Activated CD8-positive, alpha-beta memory T cell treated with anti-CD3 and anti-CD28 coated beads, Interleukin-2, amount 10 ng/mL, durations not matched to agents 7 days and 5 days (primary cell): Measurements from ENCODE around the gene CRACR2A. TPM values are rescaled to one million over a fixed set of nuclear protein-coding genes. Genes with fewer than 3 reads are reported as not detected.

ENCODE experiments used
- ATAC-seq: fragments of 150-1000 bp; cut with Tn5 transposase; one replicate; pipeline ENCODE4 v1.10.0; 2021; ENCODE audit warnings: moderate library complexity
- CTCF ChIA-PET: fragments of 350-600 bp; sonication (Branson Sonifier 250); formaldehyde crosslinking; loops from one replicate; lab custom pipeline; 2021; ENCODE audit warnings: antibody characterized with exemption; lab: Charles Lee
- DNase-seq: peaks from one replicate; pipeline ENCODE4 v3.0.0-alpha.2; 2020
- H3K27ac Mint-ChIP-seq: one replicate; pipeline ENCODE4 v1.8.0; 2021; ENCODE audit warnings: mild to moderate bottlenecking, mixed read lengths
- H3K27me3 Mint-ChIP-seq: one replicate; pipeline ENCODE4 v1.8.0; 2021; ENCODE audit warnings: mixed read lengths
- H3K36me3 Mint-ChIP-seq: one replicate; pipeline ENCODE4 v1.8.0; 2021; ENCODE audit warnings: mild to moderate bottlenecking, mixed read lengths
- H3K4me1 Mint-ChIP-seq: one replicate; pipeline ENCODE4 v1.8.0; 2021; ENCODE audit warnings: mixed read lengths
- H3K4me3 Mint-ChIP-seq: one replicate; pipeline ENCODE4 v1.8.0; 2021; ENCODE audit warnings: mild to moderate bottlenecking, moderate library complexity, mixed read lengths
- H3K9me3 Mint-ChIP-seq: one replicate; pipeline ENCODE4 v1.8.0; 2022; ENCODE audit warnings: low read depth, mixed read lengths
- total RNA-seq, 2 experiments: library from RNA; stranded (reverse); gene quantifications; one replicate each; pipeline ENCODE4 v1.2.3, GENCODE V29; 2021

CRACR2A gene
- total RNA-seq, 2 experiments from 2014 or later: 36.5 to 52.0 TPM

DNA sequence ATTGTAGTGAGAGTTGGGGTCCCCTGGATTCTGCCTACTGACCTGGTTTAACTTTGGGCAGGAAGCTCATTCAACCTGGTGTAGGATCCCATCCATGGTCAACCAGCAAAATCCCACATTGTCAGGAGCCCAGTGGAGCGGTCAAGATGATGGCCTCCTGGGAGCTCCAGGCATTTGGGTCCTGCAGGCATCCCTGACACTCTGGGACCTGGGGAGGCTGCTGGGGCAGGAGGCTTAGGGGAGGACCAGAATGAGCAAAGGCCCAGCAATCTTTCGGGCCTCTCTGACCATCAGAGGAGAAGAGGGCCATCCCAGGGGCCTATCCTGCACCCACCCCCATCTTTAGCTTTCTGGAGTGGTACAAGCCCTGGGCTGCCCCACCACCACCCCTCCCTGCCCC lies 157.9 kb downstream of the CRACR2A start:
- Mint-ChIP-seq H3K4me3 (no peak overlapping the region), H3K4me1 (no peaks in the 10 kb centered on the region), H3K36me3 (no peaks in the 10 kb centered on the region), H3K27ac (no peak overlapping the region), H3K27me3 (peaks cover 2% of the 10 kb centered on the region), H3K9me3 (no peaks in the 10 kb centered on the region)
- CTCF ChIA-PET: interaction anchor here (1.4 kb wide), 1 partner anchor 150 kb away, joined by 3 read pairs; no protein-coding TSS in a partner anchor
- DNase-seq (no peak), ATAC-seq (no peak)

DNA sequence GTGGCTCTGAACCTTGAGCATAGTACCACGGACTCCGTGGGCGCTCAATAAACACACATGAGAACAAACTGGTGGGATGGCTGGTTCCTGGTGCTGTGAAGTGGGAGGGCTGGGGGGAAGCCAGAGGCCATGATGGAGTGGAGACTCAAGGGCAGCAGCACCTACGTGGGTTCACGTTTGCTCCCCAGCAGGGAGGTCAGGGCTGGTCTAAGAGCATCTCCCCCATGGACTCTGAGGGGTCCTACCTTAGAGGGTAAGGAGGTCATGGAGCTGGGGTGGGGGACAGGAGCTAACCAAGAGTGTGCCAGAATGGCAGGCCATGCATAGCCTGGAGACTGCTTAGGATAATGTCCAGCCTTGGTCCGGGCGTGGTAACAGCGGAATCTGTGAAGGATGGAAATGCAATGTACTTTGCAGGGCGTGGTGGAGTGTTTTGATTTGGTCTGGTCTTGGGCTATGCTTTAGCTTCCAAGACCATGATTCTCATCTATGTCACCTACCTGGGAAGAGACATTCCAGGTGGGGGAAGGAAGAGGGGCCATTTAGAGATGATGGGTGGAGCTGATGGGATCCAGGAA lies 158.9 kb downstream of the CRACR2A start:
- Mint-ChIP-seq H3K4me3 (no peak overlapping the region), H3K9me3 (no peaks in the 10 kb centered on the region), H3K27ac (no peak overlapping the region), H3K27me3 (peaks cover 7% of the 10 kb centered on the region), H3K4me1 (no peaks in the 10 kb centered on the region), H3K36me3 (no peaks in the 10 kb centered on the region)
- DNase-seq (no peak), ATAC-seq (no peak)
- CTCF ChIA-PET: interaction anchor here (1.4 kb wide), 1 partner anchor 149 kb away, joined by 3 read pairs; no protein-coding TSS in a partner anchor

DNA sequence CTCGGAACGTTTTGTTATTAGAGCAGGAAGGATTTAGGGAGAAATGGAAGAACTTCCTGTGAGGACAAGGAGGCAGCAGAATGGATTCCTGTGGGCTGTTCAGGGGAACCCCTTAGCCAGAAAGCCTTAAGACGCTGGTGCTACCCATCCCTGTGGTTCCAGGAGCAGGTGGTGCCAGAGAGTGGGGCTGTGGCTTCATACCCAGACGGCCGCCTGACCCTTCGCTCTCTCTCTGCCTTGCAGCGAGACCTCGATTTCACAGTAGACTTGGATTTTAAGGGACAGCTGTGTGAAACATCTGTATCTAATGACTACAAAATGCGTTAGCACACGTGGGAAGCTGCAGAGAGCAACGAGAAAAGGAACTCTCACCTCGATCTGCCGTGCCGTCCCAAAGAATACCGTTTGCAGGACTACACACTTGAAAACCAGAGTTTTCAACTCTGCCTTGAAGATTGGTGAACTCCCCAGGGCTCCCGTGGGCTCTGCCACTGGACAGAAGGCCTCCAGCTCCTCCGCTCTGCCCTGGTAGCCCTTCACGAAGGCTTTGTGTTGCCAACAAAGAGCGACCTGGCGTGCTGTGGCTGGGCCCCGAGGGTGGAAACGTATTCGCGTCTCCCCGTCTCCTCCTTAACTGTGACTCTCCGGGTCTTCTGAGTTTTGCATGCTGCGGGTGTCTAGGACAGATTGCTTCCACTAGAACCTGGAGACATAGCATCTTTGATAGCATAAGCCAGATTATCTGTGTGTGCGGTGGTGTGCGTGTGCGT lies 159.9 kb downstream of the CRACR2A start:
- H3K4me1 Mint-ChIP-seq: no peaks in the 10 kb centered on the region
- CTCF ChIA-PET: no interaction called here
- no peak overlapping the region for H3K4me3 Mint-ChIP-seq
- no peak for DNase-seq
- no peaks in the 10 kb centered on the region for H3K36me3 Mint-ChIP-seq
- no peaks in the 10 kb centered on the region for H3K9me3 Mint-ChIP-seq
- H3K27me3 Mint-ChIP-seq: peaks cover 8% of the 10 kb centered on the region
- ATAC-seq: no peak
- no peak overlapping the region for H3K27ac Mint-ChIP-seq

DNA sequence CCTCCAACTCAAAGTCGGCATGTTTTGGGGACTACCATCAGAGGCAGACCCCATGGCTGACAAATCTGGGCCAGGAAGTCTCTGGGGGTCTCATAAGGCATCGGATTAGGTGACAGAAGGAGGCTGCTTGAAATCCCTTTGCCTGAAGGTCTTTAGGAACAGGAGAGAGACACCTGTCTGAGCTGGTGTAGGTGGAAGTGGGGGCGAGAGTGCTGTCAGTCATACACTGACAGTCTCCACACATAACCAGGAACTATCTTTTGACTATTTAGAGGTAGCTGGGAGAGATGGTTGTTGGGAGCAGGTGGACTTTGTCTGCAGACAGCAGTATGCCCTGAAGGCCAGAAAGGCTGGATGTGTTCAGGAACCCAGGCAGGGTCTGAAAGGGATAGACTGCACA lies 163.2 kb downstream of the CRACR2A start:
- Mint-ChIP-seq H3K27me3 (peaks cover 16% of the 10 kb centered on the region), H3K9me3 (no peaks in the 10 kb centered on the region), H3K4me1 (peaks cover 3% of the 10 kb centered on the region), H3K4me3 (no peak overlapping the region), H3K36me3 (no peaks in the 10 kb centered on the region), H3K27ac (no peak overlapping the region)
- DNase-seq (no peak), ATAC-seq (no peak)
- CTCF ChIA-PET: no interaction called here

DNA sequence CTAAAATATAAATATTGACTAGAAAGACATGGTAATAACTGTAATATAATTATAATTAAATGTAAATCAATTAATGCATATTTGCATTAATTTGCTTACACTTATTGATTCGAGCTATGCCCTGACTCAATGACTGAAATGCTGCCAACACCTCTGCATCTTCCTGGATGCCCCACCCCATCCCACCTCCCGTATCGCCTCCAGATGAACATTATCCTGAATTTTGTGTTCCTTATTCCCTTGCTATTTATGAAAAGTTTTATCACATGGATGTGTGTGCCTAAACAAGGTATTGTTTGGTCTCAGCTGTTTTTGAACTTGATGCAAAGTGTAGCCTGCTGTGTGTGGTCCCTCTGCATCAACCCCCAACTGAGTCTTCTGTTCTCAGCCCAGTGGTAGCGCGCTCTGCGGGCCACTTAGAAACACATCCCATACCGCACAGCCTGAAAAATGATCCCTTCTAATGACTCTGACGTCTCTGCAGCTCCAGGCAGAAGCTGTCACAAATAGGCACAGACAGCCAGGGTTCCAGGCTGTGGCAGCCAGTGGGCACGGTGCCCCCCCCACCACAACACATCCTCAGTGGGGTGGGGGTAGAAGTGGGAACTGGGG lies 165.4 kb downstream of the CRACR2A start:
- no peak for DNase-seq
- H3K27ac Mint-ChIP-seq: no peak overlapping the region
- peaks cover 19% of the 10 kb centered on the region for H3K27me3 Mint-ChIP-seq
- no peak overlapping the region for H3K4me3 Mint-ChIP-seq
- no peaks in the 10 kb centered on the region for H3K36me3 Mint-ChIP-seq
- ATAC-seq: no peak
- CTCF ChIA-PET: no interaction called here
- peaks cover 3% of the 10 kb centered on the region for H3K4me1 Mint-ChIP-seq
- H3K9me3 Mint-ChIP-seq: no peaks in the 10 kb centered on the region

DNA sequence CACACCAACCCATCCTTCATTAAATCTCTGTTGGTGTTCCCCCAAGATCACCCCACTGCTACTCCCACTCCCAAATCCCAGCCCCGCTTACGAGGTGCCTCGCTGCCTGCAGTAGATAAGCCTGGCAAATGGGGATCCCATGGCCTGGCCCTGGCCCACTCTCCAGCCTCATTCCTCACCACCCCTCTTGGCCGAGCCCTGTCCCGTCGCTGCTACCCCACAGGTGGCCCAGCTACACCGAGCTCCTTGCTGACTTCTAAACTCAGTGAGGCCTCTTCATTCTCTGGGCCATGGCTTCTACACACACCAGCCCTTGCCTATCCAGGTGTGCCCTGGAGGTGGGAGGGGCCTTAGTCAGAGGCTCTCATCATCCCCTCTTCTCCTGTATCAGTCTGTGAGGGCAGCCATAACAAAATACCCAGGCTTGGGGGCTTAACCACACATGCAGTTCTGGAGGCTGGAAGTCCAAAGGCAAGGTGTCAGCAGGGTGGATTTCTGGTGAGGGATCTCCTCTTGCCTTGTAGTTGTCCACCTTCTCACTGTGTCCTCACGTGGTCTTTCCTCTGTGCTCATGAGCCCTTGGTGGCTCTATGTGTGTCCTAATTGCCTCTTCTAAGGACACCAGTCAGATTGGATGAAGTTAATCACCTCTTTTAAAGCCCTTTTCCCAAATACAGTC lies 169.1 kb downstream of the CRACR2A start:
- H3K36me3 Mint-ChIP-seq: no peaks in the 10 kb centered on the region
- no peak for DNase-seq
- H3K4me1 Mint-ChIP-seq: peaks cover 3% of the 10 kb centered on the region
- no peak for ATAC-seq
- no peak overlapping the region for H3K4me3 Mint-ChIP-seq
- no peak overlapping the region for H3K27ac Mint-ChIP-seq
- CTCF ChIA-PET: no interaction called here
- H3K27me3 Mint-ChIP-seq: peaks cover 17% of the 10 kb centered on the region
- no peaks in the 10 kb centered on the region for H3K9me3 Mint-ChIP-seq

DNA sequence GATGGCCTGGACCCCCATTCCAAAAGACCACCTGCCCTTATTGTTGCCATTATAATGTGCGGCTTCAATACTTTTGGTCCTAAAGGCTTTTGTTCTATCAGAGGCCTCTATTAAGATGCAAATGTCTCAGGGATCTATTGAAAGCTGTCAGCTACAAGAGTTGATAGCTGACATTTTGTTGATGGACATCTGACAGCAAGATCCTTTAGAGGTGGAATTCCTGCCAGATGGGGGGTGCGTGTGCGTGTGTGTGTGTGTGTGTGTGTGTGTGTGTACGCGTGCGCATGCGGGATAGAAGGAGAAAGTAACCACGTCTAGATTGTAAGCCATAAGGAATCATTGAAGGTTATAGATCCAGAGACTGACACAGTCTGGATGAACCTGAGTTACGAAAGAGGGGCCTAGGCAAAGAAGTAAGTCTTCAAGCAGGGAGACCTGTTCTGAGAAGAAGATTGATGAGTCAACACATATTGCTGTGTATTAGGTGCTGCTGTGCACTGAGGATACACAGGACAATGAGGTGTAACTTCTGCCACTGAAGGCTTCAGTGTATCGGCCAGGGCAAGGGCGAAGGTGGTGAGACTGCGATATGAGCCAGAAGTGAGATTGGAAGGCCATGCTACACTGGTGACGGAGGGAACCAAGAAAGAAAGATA lies 172.7 kb downstream of the CRACR2A start:
- Mint-ChIP-seq H3K27me3 (peaks cover 12% of the 10 kb centered on the region), H3K27ac (no peak overlapping the region), H3K9me3 (no peaks in the 10 kb centered on the region), H3K36me3 (no peaks in the 10 kb centered on the region), H3K4me3 (no peak overlapping the region), H3K4me1 (no peaks in the 10 kb centered on the region)
- DNase-seq (no peak), ATAC-seq (no peak)
- CTCF ChIA-PET: no interaction called here

DNA sequence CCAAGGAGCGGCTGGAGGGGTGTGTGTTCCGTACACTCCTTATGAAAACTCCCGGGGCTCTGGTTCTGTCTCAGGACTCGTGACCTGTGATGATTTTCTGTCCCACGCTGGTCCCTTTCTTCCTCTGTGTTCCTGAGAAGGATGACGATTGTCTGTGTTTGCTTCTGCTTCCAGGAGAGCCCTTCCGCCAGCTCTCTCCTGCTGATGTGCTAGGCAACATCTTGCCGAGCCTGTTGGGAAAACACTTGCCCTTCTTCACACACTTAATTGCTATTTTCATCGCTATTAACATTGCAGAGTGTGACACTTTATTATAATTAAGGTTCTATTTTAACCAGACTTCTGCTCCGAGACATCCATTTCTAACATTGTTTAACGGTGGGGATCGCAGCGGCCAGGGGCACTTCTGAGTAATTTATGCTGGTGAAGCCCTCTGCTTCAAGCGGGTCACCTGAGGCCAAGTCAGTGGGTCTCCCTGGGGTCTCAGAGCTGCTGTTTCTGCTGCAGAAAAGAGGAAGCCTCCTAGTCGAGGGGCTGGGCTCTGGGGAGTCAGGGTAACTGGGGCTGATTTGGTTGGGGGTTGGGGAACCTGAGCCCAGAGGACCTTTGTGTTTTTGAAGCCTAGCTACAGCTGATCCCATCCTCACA lies 173.3 kb downstream of the CRACR2A start:
- no peaks in the 10 kb centered on the region for H3K36me3 Mint-ChIP-seq
- H3K4me3 Mint-ChIP-seq: no peak overlapping the region
- H3K27me3 Mint-ChIP-seq: peaks cover 8% of the 10 kb centered on the region
- no peaks in the 10 kb centered on the region for H3K4me1 Mint-ChIP-seq
- H3K27ac Mint-ChIP-seq: no peak overlapping the region
- H3K9me3 Mint-ChIP-seq: no peaks in the 10 kb centered on the region
- DNase-seq: no peak
- CTCF ChIA-PET: no interaction called here
- no peak for ATAC-seq

DNA sequence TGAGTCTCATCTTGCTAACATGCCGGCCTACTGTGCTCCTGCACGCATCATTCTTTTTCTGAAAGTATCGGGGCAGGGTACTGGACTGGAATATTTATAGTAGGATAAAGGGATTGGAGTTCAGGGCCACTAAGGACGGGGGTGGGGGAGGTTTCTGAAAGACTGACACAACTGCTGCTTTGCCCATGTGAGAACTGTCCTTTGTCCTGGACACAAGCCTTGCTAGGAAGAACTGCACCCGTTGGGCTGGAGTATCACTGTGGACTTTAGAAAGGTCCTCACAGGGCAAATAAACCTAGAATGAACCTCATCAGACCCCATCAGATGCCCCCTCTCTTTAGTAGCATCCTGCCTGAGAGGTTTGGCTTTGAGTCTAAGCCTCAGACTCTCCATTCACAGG lies 174.4 kb downstream of the CRACR2A start:
- CTCF ChIA-PET: no interaction called here
- Mint-ChIP-seq H3K36me3 (no peaks in the 10 kb centered on the region), H3K4me1 (no peaks in the 10 kb centered on the region), H3K27ac (no peak overlapping the region), H3K27me3 (peaks cover 6% of the 10 kb centered on the region), H3K9me3 (no peaks in the 10 kb centered on the region), H3K4me3 (no peak overlapping the region)
- ATAC-seq (no peak), DNase-seq (no peak)

DNA sequence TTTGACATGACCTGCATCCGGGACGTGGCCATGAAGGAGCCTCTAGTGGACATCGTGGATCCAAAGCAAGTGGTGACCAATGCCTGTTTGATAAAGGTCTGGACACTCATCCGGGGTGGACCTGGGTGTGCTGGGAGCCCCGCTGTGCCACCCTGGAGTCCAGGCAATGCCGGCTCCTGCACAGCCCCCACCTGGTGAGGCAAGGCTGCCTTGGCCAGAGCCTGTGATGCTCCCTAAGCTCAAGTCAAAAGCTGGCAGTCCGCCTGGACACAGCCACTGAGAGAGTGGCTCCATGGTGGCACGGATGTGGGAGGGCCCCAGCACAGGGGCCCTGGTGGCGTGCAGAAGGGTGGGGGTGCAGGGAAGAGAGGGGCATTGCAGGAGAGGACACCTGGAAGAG lies 176.0 kb downstream of the CRACR2A start:
- H3K4me3 Mint-ChIP-seq: no peak overlapping the region

DNA sequence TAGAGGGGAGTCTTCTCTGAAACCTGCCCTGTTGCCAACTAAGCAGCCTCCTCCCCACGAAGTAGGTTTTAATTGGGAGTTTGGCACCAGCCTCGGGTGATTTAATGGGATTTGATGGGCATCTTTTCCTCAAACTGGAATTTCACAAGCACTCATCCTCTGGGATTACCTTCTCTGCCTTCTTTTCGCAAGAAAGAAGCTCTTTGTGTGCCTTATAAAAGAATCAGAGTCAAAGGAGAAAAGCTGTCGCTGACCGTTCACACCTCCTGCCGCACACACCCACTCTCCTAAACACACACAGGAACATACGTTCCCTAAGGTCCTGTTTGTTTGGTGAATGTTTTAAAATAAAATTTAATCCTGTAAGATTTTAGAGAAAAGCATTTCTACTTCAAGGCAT lies 177.9 kb downstream of the CRACR2A start:
- no peaks in the 10 kb centered on the region for H3K9me3 Mint-ChIP-seq
- CTCF ChIA-PET: no interaction called here
- peaks cover 32% of the 10 kb centered on the region for H3K27me3 Mint-ChIP-seq
- ATAC-seq: no peak
- DNase-seq: no peak
- no peak overlapping the region for H3K27ac Mint-ChIP-seq
- no peak overlapping the region for H3K4me3 Mint-ChIP-seq
- no peaks in the 10 kb centered on the region for H3K4me1 Mint-ChIP-seq
- no peaks in the 10 kb centered on the region for H3K36me3 Mint-ChIP-seq

More for the DNA sequence above, 176.0 kb downstream of the CRACR2A start:
- ATAC-seq (no peak), DNase-seq (no peak)
- no peaks in the 10 kb centered on the region for H3K9me3 Mint-ChIP-seq
- peaks cover 19% of the 10 kb centered on the region for H3K27me3 Mint-ChIP-seq
- no peaks in the 10 kb centered on the region for H3K36me3 Mint-ChIP-seq
- CTCF ChIA-PET: interaction anchor here (1.3 kb wide), 1 partner anchor 277 kb away, joined by 5 read pairs; no protein-coding TSS in a partner anchor
- H3K27ac Mint-ChIP-seq: no peak overlapping the region
- H3K4me1 Mint-ChIP-seq: no peaks in the 10 kb centered on the region

DNA sequence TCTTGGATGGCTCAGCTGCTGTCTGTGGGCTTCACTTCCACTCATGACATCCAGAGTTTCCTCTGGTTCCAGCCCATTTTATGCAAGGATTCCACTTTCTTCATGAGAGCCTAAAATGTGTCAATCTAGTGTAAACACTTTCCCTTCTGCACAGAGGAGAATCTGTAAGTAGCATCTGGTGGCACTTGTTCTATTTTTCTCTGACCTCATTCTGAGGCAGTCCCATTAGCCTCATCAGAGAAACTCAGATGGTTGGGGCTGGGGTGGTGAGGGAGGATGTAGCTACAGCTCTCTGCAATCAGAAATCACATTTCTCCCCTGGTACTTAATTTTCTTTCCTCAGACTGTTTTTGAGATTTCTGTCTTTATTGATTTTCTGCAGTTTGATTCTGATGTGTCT lies 180.3 kb downstream of the CRACR2A start:
- Mint-ChIP-seq H3K9me3 (no peaks in the 10 kb centered on the region), H3K4me3 (no peak overlapping the region), H3K27me3 (peaks cover 32% of the 10 kb centered on the region), H3K4me1 (no peaks in the 10 kb centered on the region), H3K36me3 (no peaks in the 10 kb centered on the region), H3K27ac (no peak overlapping the region)
- ATAC-seq (no peak), DNase-seq (no peak)
- CTCF ChIA-PET: no interaction called here

DNA sequence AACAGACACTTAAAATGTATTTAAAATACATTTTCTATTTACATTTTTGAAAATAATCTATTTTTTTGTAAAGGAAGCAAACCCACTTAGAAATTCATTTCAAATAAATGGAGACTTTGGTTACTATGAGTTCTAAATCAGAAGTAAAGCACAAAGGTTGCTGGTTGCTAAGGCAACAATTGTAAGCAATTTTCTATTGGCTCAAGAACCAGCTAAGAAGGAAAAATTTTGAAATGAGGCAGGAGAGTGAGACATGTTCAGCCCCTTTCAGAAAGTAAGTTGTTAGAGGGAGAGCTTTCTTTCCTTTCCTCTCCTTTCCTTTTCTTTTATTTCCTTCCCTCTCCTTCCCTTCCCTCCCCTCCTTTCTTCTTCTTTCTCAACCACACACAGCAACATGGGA lies 181.2 kb downstream of the CRACR2A start:
- Mint-ChIP-seq H3K27me3 (peaks cover 32% of the 10 kb centered on the region), H3K4me1 (peaks cover 2% of the 10 kb centered on the region), H3K9me3 (no peaks in the 10 kb centered on the region), H3K4me3 (no peak overlapping the region), H3K27ac (no peak overlapping the region), H3K36me3 (no peaks in the 10 kb centered on the region)
- CTCF ChIA-PET: no interaction called here
- ATAC-seq (no peak), DNase-seq (no peak)
